ENCODE results near the gene ARRDC5.

The ARRDC5 gene

DNA sequence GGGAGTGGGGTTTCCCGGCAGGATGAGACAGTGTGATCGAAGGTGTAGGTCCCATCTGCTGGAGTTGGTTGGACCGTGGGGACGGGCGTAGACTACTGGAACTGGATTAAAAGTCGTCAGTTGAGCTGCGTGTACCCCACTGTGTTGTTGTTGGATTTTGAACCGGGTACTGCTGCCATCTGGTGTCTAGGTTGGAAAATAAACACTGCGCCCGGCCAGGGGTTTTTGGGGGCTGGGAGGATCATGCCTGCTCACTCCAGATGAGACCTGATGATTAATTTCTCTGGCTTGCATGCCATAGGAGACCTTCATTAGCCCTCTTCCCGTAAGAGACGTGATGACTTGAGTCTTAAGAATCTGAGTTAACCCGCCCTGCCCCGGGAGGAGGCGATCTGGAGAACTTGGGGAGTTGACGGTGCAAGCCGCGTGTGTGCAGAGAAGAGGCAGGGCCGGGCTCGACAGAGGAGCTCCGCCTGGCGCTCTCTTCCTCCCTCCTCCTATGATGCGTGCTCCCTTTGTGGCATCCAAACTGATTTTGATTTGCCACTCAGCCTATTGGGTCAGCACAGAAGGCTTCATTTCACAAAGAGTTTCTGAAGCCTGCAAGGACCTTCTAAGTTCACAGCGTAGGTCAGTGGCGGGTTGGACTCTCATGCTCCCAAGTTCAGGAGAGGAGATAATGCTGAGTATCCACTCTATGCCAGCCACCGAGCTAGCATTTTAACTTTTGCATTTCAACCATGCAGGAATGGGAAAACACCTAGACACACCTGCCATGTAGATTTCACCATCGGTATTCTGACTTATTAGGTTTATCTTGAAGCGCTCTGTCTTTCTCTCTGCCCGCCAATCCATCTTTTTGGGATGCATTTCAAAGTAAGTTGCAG lies 9.3 kb upstream of the ARRDC5 start (continued):
- TF ChIP-seq, protein P1, sequence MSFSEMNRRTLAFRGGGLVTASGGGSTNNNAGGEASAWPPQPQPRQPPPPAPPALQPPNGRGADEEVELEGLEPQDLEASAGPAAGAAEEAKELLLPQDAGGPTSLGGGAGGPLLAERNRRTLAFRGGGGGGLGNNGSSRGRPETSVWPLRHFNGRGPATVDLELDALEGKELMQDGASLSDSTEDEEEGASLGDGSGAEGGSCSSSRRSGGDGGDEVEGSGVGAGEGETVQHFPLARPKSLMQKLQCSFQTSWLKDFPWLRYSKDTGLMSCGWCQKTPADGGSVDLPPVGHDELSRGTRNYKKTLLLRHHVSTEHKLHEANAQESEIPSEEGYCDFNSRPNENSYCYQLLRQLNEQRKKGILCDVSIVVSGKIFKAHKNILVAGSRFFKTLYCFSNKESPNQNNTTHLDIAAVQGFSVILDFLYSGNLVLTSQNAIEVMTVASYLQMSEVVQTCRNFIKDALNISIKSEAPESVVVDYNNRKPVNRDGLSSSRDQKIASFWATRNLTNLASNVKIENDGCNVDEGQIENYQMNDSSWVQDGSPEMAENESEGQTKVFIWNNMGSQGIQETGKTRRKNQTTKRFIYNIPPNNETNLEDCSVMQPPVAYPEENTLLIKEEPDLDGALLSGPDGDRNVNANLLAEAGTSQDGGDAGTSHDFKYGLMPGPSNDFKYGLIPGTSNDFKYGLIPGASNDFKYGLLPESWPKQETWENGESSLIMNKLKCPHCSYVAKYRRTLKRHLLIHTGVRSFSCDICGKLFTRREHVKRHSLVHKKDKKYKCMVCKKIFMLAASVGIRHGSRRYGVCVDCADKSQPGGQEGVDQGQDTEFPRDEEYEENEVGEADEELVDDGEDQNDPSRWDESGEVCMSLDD (tag by site-specific recombination; IDR thresholded peaks at IDR 0.05): peak; percentile 75
- TF ChIP-seq, protein P2, sequence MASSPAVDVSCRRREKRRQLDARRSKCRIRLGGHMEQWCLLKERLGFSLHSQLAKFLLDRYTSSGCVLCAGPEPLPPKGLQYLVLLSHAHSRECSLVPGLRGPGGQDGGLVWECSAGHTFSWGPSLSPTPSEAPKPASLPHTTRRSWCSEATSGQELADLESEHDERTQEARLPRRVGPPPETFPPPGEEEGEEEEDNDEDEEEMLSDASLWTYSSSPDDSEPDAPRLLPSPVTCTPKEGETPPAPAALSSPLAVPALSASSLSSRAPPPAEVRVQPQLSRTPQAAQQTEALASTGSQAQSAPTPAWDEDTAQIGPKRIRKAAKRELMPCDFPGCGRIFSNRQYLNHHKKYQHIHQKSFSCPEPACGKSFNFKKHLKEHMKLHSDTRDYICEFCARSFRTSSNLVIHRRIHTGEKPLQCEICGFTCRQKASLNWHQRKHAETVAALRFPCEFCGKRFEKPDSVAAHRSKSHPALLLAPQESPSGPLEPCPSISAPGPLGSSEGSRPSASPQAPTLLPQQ (tag by site-specific recombination; IDR thresholded peaks at IDR 0.05): peak; percentile 29; the same call in 1 of the 2 replicates
- TF ChIP-seq ZNF529 (tag by site-specific recombination; IDR thresholded peaks at IDR 0.05; ENCODE audit: insufficient replicate concordance): no peak
- no peak for TF ChIP-seq ZNF155 (tag by site-specific recombination; IDR thresholded peaks at IDR 0.05)
- 0 out of 2 replicates have a peak, but pooled peaks have one; percentile 15 for TF ChIP-seq ZBTB1 (tag by site-specific recombination; IDR thresholded peaks at IDR 0.05)
- peak; percentile 51; the same call in 1 of the 2 replicates for TF ChIP-seq ZBTB8A (tag by site-specific recombination; IDR thresholded peaks at IDR 0.05)
- peak; percentile 65 for TF ChIP-seq ZXDB (tag by site-specific recombination; IDR thresholded peaks at IDR 0.05)
- TF ChIP-seq ZBTB48 (tag by site-specific recombination; IDR thresholded peaks at IDR 0.05): 0 out of 2 replicates have a peak, but pooled peaks have one; percentile 21
- TF ChIP-seq ZNF654 (tag by site-specific recombination; IDR thresholded peaks at IDR 0.05; ENCODE audit: low read depth): peak; percentile 72
- TF ChIP-seq, protein P3, sequence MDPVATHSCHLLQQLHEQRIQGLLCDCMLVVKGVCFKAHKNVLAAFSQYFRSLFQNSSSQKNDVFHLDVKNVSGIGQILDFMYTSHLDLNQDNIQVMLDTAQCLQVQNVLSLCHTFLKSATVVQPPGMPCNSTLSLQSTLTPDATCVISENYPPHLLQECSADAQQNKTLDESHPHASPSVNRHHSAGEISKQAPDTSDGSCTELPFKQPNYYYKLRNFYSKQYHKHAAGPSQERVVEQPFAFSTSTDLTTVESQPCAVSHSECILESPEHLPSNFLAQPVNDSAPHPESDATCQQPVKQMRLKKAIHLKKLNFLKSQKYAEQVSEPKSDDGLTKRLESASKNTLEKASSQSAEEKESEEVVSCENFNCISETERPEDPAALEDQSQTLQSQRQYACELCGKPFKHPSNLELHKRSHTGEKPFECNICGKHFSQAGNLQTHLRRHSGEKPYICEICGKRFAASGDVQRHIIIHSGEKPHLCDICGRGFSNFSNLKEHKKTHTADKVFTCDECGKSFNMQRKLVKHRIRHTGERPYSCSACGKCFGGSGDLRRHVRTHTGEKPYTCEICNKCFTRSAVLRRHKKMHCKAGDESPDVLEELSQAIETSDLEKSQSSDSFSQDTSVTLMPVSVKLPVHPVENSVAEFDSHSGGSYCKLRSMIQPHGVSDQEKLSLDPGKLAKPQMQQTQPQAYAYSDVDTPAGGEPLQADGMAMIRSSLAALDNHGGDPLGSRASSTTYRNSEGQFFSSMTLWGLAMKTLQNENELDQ (tag by site-specific recombination; IDR thresholded peaks at IDR 0.05; ENCODE audit: low read depth): no peak
- TF ChIP-seq ZNF558 (tag by site-specific recombination; IDR thresholded peaks at IDR 0.05): peak; percentile 25; the same call in 1 of the 2 replicates
- no peak; the same call in 1 of the 2 replicates for TF ChIP-seq KLF10 (tag by site-specific recombination; IDR thresholded peaks at IDR 0.05)
- TF ChIP-seq ZNF792 (tag by site-specific recombination; IDR thresholded peaks at IDR 0.05): no peak
- 0 out of 2 replicates have a peak, but pooled peaks have one; percentile 45 for TF ChIP-seq KLF1 (tag by site-specific recombination; IDR thresholded peaks at IDR 0.05)
- TF ChIP-seq ZSCAN30 (tag by site-specific recombination; IDR thresholded peaks at IDR 0.05): peak; percentile 45; the same call in 1 of the 2 replicates
- TF ChIP-seq, protein P4, sequence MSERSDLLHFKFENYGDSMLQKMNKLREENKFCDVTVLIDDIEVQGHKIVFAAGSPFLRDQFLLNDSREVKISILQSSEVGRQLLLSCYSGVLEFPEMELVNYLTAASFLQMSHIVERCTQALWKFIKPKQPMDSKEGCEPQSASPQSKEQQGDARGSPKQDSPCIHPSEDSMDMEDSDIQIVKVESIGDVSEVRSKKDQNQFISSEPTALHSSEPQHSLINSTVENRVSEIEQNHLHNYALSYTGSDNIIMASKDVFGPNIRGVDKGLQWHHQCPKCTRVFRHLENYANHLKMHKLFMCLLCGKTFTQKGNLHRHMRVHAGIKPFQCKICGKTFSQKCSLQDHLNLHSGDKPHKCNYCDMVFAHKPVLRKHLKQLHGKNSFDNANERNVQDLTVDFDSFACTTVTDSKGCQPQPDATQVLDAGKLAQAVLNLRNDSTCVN (tag by site-specific recombination; optimal IDR thresholded peaks at IDR 0.05): peak; percentile 21
- TF ChIP-seq ZNF394 (tag by site-specific recombination; IDR thresholded peaks at IDR 0.05; ENCODE audit: borderline replicate concordance): peak; percentile 26; the same call in 1 of the 2 replicates
- no peak for TF ChIP-seq ZNF785 (tag by site-specific recombination; IDR thresholded peaks at IDR 0.05)
- TF ChIP-seq ZBTB17 (tag by site-specific recombination; IDR thresholded peaks at IDR 0.05): peak; percentile 60
- TF ChIP-seq, protein P5, sequence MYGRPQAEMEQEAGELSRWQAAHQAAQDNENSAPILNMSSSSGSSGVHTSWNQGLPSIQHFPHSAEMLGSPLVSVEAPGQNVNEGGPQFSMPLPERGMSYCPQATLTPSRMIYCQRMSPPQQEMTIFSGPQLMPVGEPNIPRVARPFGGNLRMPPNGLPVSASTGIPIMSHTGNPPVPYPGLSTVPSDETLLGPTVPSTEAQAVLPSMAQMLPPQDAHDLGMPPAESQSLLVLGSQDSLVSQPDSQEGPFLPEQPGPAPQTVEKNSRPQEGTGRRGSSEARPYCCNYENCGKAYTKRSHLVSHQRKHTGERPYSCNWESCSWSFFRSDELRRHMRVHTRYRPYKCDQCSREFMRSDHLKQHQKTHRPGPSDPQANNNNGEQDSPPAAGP (tag by site-specific recombination; IDR thresholded peaks at IDR 0.05): peak; percentile 61; the same call in 1 of the 2 replicates
- TF ChIP-seq ZNF202 (tag by site-specific recombination; IDR thresholded peaks at IDR 0.05; ENCODE audit: borderline replicate concordance): no peak
- peak; percentile 44; the same call in 1 of the 2 replicates for TF ChIP-seq ZNF629 (tag by site-specific recombination; IDR thresholded peaks at IDR 0.05)
- TF ChIP-seq, protein P6, sequence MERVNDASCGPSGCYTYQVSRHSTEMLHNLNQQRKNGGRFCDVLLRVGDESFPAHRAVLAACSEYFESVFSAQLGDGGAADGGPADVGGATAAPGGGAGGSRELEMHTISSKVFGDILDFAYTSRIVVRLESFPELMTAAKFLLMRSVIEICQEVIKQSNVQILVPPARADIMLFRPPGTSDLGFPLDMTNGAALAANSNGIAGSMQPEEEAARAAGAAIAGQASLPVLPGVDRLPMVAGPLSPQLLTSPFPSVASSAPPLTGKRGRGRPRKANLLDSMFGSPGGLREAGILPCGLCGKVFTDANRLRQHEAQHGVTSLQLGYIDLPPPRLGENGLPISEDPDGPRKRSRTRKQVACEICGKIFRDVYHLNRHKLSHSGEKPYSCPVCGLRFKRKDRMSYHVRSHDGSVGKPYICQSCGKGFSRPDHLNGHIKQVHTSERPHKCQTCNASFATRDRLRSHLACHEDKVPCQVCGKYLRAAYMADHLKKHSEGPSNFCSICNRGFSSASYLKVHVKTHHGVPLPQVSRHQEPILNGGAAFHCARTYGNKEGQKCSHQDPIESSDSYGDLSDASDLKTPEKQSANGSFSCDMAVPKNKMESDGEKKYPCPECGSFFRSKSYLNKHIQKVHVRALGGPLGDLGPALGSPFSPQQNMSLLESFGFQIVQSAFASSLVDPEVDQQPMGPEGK (tag by site-specific recombination; IDR thresholded peaks at IDR 0.05): peak; percentile 82
- TF ChIP-seq, protein P7, sequence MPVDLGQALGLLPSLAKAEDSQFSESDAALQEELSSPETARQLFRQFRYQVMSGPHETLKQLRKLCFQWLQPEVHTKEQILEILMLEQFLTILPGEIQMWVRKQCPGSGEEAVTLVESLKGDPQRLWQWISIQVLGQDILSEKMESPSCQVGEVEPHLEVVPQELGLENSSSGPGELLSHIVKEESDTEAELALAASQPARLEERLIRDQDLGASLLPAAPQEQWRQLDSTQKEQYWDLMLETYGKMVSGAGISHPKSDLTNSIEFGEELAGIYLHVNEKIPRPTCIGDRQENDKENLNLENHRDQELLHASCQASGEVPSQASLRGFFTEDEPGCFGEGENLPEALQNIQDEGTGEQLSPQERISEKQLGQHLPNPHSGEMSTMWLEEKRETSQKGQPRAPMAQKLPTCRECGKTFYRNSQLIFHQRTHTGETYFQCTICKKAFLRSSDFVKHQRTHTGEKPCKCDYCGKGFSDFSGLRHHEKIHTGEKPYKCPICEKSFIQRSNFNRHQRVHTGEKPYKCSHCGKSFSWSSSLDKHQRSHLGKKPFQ (tag by site-specific recombination; IDR thresholded peaks at IDR 0.05): peak; percentile 51; the same call in 1 of the 2 replicates
- TF ChIP-seq SP2 (tag by site-specific recombination; IDR thresholded peaks at IDR 0.05): peak; percentile 75

Measured in HEK293 (cell line).